ENCODE measurements around the gene PPP2R2C.

DNA sequence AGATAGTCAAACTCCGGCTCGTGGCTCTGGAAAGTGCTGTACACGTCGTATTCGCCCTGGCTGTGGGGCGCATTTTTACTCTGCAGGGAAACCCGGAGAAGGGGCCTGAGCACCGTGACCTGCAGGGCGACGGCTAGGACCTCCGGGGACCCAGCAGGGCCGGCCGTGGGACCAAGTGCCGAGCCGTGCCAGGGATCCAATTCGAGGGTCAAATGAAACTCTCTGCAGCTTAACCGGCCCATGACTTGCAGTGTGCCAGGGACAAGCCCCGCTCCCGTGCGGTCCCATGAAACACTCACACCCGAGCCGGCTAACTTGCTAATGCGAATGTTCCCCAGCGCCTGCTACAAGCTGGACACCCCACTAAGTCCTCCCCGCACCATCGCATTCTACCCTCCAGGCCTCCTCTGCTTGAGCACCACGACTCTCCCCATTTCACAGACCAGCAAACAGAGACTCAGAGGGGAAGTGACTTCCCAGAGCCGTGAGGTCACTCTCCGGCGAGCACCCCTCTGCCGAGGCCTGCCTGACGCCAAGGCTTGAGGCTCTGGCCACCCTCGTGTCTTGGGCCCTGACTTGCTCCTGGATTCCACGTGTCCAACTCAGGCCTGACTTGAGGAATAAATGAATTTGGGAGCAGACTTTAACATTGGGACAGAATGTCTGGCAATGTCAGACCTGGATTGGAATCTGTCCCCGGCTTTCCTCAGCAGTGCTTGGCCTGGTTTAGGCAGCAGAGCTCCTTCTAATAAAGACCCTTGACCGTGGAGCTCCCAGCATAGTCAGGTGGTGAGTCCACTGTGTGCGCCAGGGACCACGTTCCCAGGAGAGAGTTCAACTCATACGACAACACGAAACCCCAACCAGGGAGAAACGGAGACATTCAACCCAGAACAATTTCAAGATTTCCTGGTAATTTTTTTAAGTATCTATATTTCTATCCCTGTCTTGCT lies 93.6 kb downstream of the PPP2R2C start:
- TF ChIP-seq CEBPB (IDR thresholded peaks at IDR 0.05; ENCODE audit: low read depth, low read length) (no peak), RCOR1 (IDR thresholded peaks at IDR 0.05; ENCODE audit: insufficient replicate concordance, low read length) (no peak), MAFK (IDR thresholded peaks at IDR 0.05; ENCODE audit: low read depth, low read length) (no peak), FOS (IDR thresholded peaks at IDR 0.05; ENCODE audit: low read depth, low read length) (no peak), RAD21 (IDR thresholded peaks at IDR 0.05; ENCODE audit: low read length) (no peak), POLR2A (IDR thresholded peaks at IDR 0.05; ENCODE audit: low read depth, low read length) (no peak), NFE2L2 (IDR thresholded peaks at IDR 0.05; ENCODE audit: low read depth, low read length) (no peak), RFX5 (IDR thresholded peaks at IDR 0.05; ENCODE audit: low read depth, low read length) (no peak)
- TF ChIP-seq, protein P1, sequence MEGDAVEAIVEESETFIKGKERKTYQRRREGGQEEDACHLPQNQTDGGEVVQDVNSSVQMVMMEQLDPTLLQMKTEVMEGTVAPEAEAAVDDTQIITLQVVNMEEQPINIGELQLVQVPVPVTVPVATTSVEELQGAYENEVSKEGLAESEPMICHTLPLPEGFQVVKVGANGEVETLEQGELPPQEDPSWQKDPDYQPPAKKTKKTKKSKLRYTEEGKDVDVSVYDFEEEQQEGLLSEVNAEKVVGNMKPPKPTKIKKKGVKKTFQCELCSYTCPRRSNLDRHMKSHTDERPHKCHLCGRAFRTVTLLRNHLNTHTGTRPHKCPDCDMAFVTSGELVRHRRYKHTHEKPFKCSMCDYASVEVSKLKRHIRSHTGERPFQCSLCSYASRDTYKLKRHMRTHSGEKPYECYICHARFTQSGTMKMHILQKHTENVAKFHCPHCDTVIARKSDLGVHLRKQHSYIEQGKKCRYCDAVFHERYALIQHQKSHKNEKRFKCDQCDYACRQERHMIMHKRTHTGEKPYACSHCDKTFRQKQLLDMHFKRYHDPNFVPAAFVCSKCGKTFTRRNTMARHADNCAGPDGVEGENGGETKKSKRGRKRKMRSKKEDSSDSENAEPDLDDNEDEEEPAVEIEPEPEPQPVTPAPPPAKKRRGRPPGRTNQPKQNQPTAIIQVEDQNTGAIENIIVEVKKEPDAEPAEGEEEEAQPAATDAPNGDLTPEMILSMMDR (conservative IDR thresholded peaks at IDR 0.05; ENCODE audit: low read depth, low read length): no peak
- TF ChIP-seq, protein P2, sequence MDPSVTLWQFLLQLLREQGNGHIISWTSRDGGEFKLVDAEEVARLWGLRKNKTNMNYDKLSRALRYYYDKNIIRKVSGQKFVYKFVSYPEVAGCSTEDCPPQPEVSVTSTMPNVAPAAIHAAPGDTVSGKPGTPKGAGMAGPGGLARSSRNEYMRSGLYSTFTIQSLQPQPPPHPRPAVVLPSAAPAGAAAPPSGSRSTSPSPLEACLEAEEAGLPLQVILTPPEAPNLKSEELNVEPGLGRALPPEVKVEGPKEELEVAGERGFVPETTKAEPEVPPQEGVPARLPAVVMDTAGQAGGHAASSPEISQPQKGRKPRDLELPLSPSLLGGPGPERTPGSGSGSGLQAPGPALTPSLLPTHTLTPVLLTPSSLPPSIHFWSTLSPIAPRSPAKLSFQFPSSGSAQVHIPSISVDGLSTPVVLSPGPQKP (IDR thresholded peaks at IDR 0.05; ENCODE audit: borderline replicate concordance, low read depth, low read length): no peak
- TF ChIP-seq, protein P3, sequence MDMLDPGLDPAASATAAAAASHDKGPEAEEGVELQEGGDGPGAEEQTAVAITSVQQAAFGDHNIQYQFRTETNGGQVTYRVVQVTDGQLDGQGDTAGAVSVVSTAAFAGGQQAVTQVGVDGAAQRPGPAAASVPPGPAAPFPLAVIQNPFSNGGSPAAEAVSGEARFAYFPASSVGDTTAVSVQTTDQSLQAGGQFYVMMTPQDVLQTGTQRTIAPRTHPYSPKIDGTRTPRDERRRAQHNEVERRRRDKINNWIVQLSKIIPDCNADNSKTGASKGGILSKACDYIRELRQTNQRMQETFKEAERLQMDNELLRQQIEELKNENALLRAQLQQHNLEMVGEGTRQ (IDR thresholded peaks at IDR 0.05; ENCODE audit: low read depth, low read length): no peak

Measured in IMR-90 (cell line).